Hepatocyte (in vitro differentiated cells): Measurements from ENCODE around the gene CDKL5. TPM values are rescaled to one million over a fixed set of nuclear protein-coding genes. Genes with fewer than 3 reads are reported as not detected.

Experiments
- DNase-seq: peaks from one replicate; pipeline ENCODE4 v3.0.0-alpha.2; 2016; ENCODE audit warnings: low spot score
- H2AFZ ChIP-seq: fragments of 200-600 bp; sonication (generic); 2 replicates; pipeline ENCODE4 v1.6.0; 2016; ENCODE audit warnings: antibody characterized with exemption, mild to moderate bottlenecking
- H3K27ac ChIP-seq: fragments of 200-600 bp; sonication (generic); 2 replicates; pipeline ENCODE4 v1.5.1; 2016; ENCODE audit warnings: mild to moderate bottlenecking
- H3K27me3 ChIP-seq: fragments of 200-600 bp; sonication (generic); 2 replicates; pipeline ENCODE4 v1.6.1; 2016
- H3K36me3 ChIP-seq: fragments of 200-600 bp; sonication (generic); replicated peaks from 2 replicates; pipeline ENCODE4 v1.5.1; 2016; ENCODE audit warnings: low read depth; ENCODE audit not compliant: insufficient read depth
- H3K4me1 ChIP-seq: fragments of 200-600 bp; sonication (generic); 2 replicates; pipeline ENCODE4 v1.5.1; 2016; ENCODE audit warnings: mild to moderate bottlenecking, moderate library complexity; ENCODE audit not compliant: insufficient read depth
- H3K4me2 ChIP-seq: fragments of 200-600 bp; sonication (generic); 2 replicates; pipeline ENCODE4 v1.6.0; 2016
- H3K4me3 ChIP-seq: fragments of 200-600 bp; sonication (generic); 2 replicates; pipeline ENCODE4 v1.5.1; 2016; ENCODE audit warnings: mild to moderate bottlenecking
- H3K79me2 ChIP-seq: fragments of 200-600 bp; sonication (generic); 2 replicates; pipeline ENCODE4 v1.6.0; 2017; ENCODE audit warnings: mild to moderate bottlenecking
- H3K9me2 ChIP-seq: fragments of 200-600 bp; sonication (generic); replicated peaks from 2 replicates; pipeline ENCODE4 v1.6.0; 2017; ENCODE audit warnings: mild to moderate bottlenecking; ENCODE audit not compliant: insufficient read depth
- H3K9me3 ChIP-seq: fragments of 200-600 bp; sonication (generic); 2 replicates; pipeline ENCODE4 v1.5.1; 2016; ENCODE audit warnings: low read depth, mild to moderate bottlenecking
- H4K20me1 ChIP-seq: fragments of 200-600 bp; sonication (generic); 2 replicates; pipeline ENCODE4 v1.6.0; 2016; ENCODE audit warnings: mild to moderate bottlenecking; ENCODE audit not compliant: insufficient read depth, poor library complexity, severe bottlenecking
- CTCF ChIP-seq: fragments of 200-600 bp; sonication (generic); IDR thresholded peaks from 2 replicates; pipeline ENCODE4 v1.5.1; 2016; ENCODE audit warnings: antibody characterized with exemption, mild to moderate bottlenecking; ENCODE audit not compliant: poor library complexity
- EZH2 ChIP-seq: fragments of 200-600 bp; sonication (generic); IDR thresholded peaks from 2 replicates; pipeline ENCODE4 v1.6.1; 2016; ENCODE audit warnings: antibody characterized with exemption, mild to moderate bottlenecking, borderline replicate concordance
- EZH2phosphoT487 ChIP-seq: fragments of 200-600 bp; sonication (generic); IDR thresholded peaks from one replicate; pipeline ENCODE4 v1.6.1; 2018; ENCODE audit warnings: antibody characterized with exemption, mild to moderate bottlenecking, low read depth, moderate library complexity; ENCODE audit not compliant: unreplicated experiment, severe bottlenecking
- WGBS: methylation state at CpG from one replicate; pipeline ENCODE4 v1.1.6; 2016; ENCODE audit warnings: low lambda C conversion rate; ENCODE audit errors: missing lambda C conversion rate; 5-methylcytosine and 5-hydroxymethylcytosine counted together
- polyA plus RNA-seq: library from polyadenylated mRNA; unstranded; fragments of >200 nt; fragmentation: Nextera tagmentation; extraction: Ambion mirVana; gene quantifications from 2 replicates; pipeline ENCODE4 v1.2.1, GENCODE V29; 2016
- total RNA-seq: library from RNA; depleted of rRNA; stranded (reverse); fragments of >200 nt; gene quantifications from 2 replicates; pipeline ENCODE4 v1.2.3, GENCODE V29; 2014

The CDKL5 gene
- total and polyA plus RNA-seq, 2 experiments from 2014 or later: 6.5 to 17.7 TPM

GRCh38 chrX:18471296-18471695, 45.9 kb downstream of the CDKL5 start:
- Histone ChIP-seq H3K27ac (no peak overlapping the region), H3K4me2 (no peak overlapping the region), H3K27me3 (no peaks in the 10 kb centered on the region), H2AFZ (no peak overlapping the region), H3K79me2 (peaks cover 18% of the 10 kb centered on the region), H3K9me2 (no peaks in the 10 kb centered on the region), H3K36me3 (no peaks in the 10 kb centered on the region), H3K4me3 (no peak overlapping the region), H3K9me3 (no peaks in the 10 kb centered on the region), H3K4me1 (no peaks in the 10 kb centered on the region), H4K20me1 (no peaks in the 10 kb centered on the region)
- DNase-seq: no peak
- 76% methylated on average over 2 of the region's 2 CpGs for WGBS
- TF ChIP-seq CTCF (no peak), EZH2 (no peak), EZH2phosphoT487 (no peak)

GRCh38 chrX:18490806-18491555, 65.6 kb downstream of the CDKL5 start:
- no peaks in the 10 kb centered on the region for H4K20me1 ChIP-seq
- DNase-seq: no peak
- TF ChIP-seq EZH2: no peak
- no peak for TF ChIP-seq EZH2phosphoT487
- no peak for TF ChIP-seq CTCF
- H3K9me3 ChIP-seq: no peaks in the 10 kb centered on the region
- no peaks in the 10 kb centered on the region for H3K9me2 ChIP-seq
- no peak overlapping the region for H3K4me3 ChIP-seq
- H3K4me1 ChIP-seq: no peaks in the 10 kb centered on the region
- H3K79me2 ChIP-seq: peaks cover 19% of the 10 kb centered on the region
- WGBS: 68% methylated on average over 5 of the region's 5 CpGs
- H3K36me3 ChIP-seq: no peaks in the 10 kb centered on the region
- no peak overlapping the region for H3K27ac ChIP-seq
- no peak overlapping the region for H3K4me2 ChIP-seq
- H2AFZ ChIP-seq: no peak overlapping the region
- H3K27me3 ChIP-seq: no peaks in the 10 kb centered on the region

- TF ChIP-seq EZH2phosphoT487 (no peak), CTCF (no peak), EZH2 (no peak)
- 76% methylated on average over 4 of the region's 4 CpGs for WGBS
Measured at GRCh38 chrX:18491587-18492340, 66.4 kb downstream of the CDKL5 start.

More at GRCh38 chrX:18491587-18492340, 66.4 kb downstream of the CDKL5 start:
- H3K9me2 ChIP-seq: no peaks in the 10 kb centered on the region
- H3K4me1 ChIP-seq: no peaks in the 10 kb centered on the region
- no peak for DNase-seq
- H3K4me3 ChIP-seq: no peak overlapping the region
- H3K79me2 ChIP-seq: peaks cover 18% of the 10 kb centered on the region
- no peak overlapping the region for H3K4me2 ChIP-seq
- no peaks in the 10 kb centered on the region for H4K20me1 ChIP-seq
- no peaks in the 10 kb centered on the region for H3K36me3 ChIP-seq
- H2AFZ ChIP-seq: no peak overlapping the region
- H3K27me3 ChIP-seq: no peaks in the 10 kb centered on the region
- no peak overlapping the region for H3K27ac ChIP-seq
- no peaks in the 10 kb centered on the region for H3K9me3 ChIP-seq
